ENCODE results near the gene DNMT3A. TPM values are rescaled to one million over a fixed set of nuclear protein-coding genes. Genes with fewer than 3 reads are reported as not detected.

Gene DNMT3A
- total and polyA plus RNA-seq, 2 of the 8 experiments (the other 6 are each of a cell fraction or from before 2014, with no cell fraction given): 33.6 to 178 TPM

DNA sequence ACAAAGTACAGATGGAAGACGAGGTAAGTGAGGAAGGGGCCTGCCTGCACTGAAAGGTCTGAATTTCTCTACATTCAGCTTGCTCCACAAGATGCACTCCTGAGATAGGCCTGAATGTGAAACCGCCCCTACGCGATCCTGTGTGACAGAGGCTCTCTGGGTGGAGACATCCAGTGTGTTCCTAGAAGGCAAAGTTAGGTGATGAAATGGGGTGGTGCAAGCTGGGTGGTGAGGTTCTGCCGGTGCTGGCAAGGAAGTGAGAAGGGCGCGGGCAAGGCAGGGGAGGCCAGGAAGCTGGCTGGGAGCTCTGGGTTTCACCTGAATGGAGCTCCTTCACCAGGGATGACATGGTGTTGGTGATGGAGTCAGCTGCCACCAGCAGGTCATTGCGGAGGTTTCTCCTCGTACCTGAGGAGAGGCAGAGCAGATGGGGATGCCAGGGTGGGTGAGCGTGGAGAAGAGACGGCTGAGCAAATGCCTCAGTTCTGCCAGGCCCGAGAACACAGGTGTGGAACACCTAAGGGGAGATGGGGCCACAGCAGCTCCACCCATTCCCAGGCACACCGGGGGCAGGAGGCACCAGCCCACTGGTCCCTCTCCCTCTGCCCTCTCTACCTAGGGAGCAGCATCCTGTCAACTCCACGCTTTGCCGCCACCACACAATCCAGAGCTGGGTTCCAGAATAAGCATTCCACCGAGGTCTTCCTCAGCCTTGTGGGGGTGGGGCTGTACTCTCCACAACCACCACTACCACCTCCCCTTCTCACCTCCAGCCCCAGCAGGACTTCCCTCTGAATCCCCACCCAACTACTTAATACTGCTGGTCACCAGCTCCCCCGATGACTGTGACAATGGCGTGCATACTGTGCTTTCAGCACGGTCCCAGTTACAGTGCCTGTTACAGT, 45.5 kb upstream of the DNMT3A start:
- Histone ChIP-seq H3K9me3 (ENCODE audit: insufficient read depth in 2 of 2, low read depth in 1 of 2, low read length in 1 of 2) (no peaks in the 10 kb centered on the region), H3K27me3 (replicated peaks in 1 of 4; ENCODE audit: control insufficient read depth in 3 of 4, extremely low read depth in 1 of 4, insufficient read depth in 3 of 4, low read length in 3 of 4) (no peaks in the 10 kb centered on the region), H4K20me1 (replicated peaks in 1 of 2; ENCODE audit: control insufficient read depth in 1 of 2, insufficient read depth in 2 of 2, low read length in 2 of 2) (no peaks in the 10 kb centered on the region), H3K23ac (ENCODE audit: insufficient read length) (no peak overlapping the region), H2BK5ac (ENCODE audit: low read depth, low read length) (no peak overlapping the region; the same call in 1 of the 2 replicates), H3K36me3 (ENCODE audit: control insufficient read depth in 2 of 4, insufficient read depth in 4 of 4, low read length in 3 of 4) (peaks cover 0 to 6% (median 0%) of the 10 kb centered on the region in 4 experiments; a peak in 2 of 8 replicates), H3K27ac (ENCODE audit: low read depth, low read length) (no peak overlapping the region), H3K4me3 (ENCODE audit: extremely low read depth in 1 of 4, insufficient read depth in 2 of 4, low read depth in 3 of 4, low read length in 4 of 4) (no peak overlapping the region), H3K9ac (replicated peaks in 1 of 4; ENCODE audit: extremely low read depth in 1 of 4, low read depth in 3 of 4, low read length in 3 of 4) (no peak overlapping the region), H3K14ac (ENCODE audit: insufficient read length) (no peak overlapping the region), H3K18ac (ENCODE audit: extremely low read depth, low read length) (no peak overlapping the region), H2BK12ac (ENCODE audit: low read depth, low read length) (no peak overlapping the region), H2BK120ac (replicated peaks; ENCODE audit: low read depth, low read length) (no peak overlapping the region), H3K56ac (replicated peaks; ENCODE audit: insufficient read length, low read depth, low read length) (no peak overlapping the region), H2AK5ac (ENCODE audit: low read depth, low read length) (no peak overlapping the region), H3K4me1 (replicated peaks in 1 of 4; ENCODE audit: control insufficient read depth in 3 of 4, insufficient read depth in 4 of 4, low read length in 3 of 4) (peaks cover 0 to 3% (median 0%) of the 10 kb centered on the region in 4 experiments; a peak in 1 of 7 replicates), H2BK15ac (ENCODE audit: low read length) (no peak overlapping the region), H3K4ac (replicated peaks; ENCODE audit: insufficient read length, low read depth, low read length) (no peak overlapping the region), H4K91ac (replicated peaks; ENCODE audit: insufficient read length, low read length) (no peak overlapping the region), H3K23me2 (ENCODE audit: low read depth, low read length) (no peaks in the 10 kb centered on the region), H3K79me2 (ENCODE audit: control insufficient read depth in 1 of 2, insufficient read depth in 2 of 2, low read length in 2 of 2) (no peaks in the 10 kb centered on the region), H4K5ac (ENCODE audit: insufficient read length, low read depth, low read length) (no peak overlapping the region), H3K4me2 (ENCODE audit: insufficient read depth in 1 of 2, low read depth in 2 of 2, low read length in 2 of 2) (no peak overlapping the region), H4K8ac (ENCODE audit: extremely low read depth, insufficient read depth, low read length) (no peak overlapping the region), H2AFZ (ENCODE audit: low read length) (no peak overlapping the region), H2BK20ac (ENCODE audit: low read length) (no peak overlapping the region), H3K79me1 (ENCODE audit: low read depth, low read length) (no peaks in the 10 kb centered on the region)
- FAIRE-seq (no peak), DNase-seq (ENCODE audit: low read depth in 1 of 2, low spot score in 2 of 2) (no peak)
- POLR2A ChIA-PET (ENCODE audit: partially characterized antibody): interaction anchor here (0.6 kb wide), 1 partner anchor 45 kb away, joined by 3 read pairs; no protein-coding TSS in a partner anchor
- WGBS, 2 experiments (ENCODE audit: extremely low coverage in 1 of 2, insufficient coverage in 1 of 2, insufficient read length in 1 of 2, insufficient replicate concordance in 2 of 2, low coverage in 1 of 2, low lambda C conversion rate in 2 of 2, missing lambda C conversion rate in 1 of 2): 92% methylated on average over 19 of the region's 19 CpGs; no CpG with 5 or more reads in 1 of the 2 experiments
- CTCF ChIA-PET (ENCODE audit: partially characterized antibody): interaction anchor here (0.9 to 6.6 kb wide), 9 partner anchors 9 to 110 kb away, joined by 3 to 39 read pairs (median 4); no protein-coding TSS in a partner anchor
- TF ChIP-seq RNF2 (IDR thresholded peaks at IDR 0.05; ENCODE audit: borderline replicate concordance, low read depth, low read length, missing control alignments, poor library complexity, severe bottlenecking): no peak
- no peak for TF ChIP-seq NRF1 (IDR thresholded peaks at IDR 0.05; ENCODE audit: low read depth, low read length)
- no peak for TF ChIP-seq JUN (IDR thresholded peaks at IDR 0.05; ENCODE audit: low read depth, low read length)
- no peak for TF ChIP-seq CTCF (IDR thresholded peaks at IDR 0.05; ENCODE audit: control extremely low read depth in 1 of 3, insufficient read depth in 1 of 3, low read depth in 1 of 3, low read length in 3 of 3)
- no peak for TF ChIP-seq RXRA (IDR thresholded peaks at IDR 0.05; ENCODE audit: insufficient read depth, low read depth, low read length)
- no peak for TF ChIP-seq EGR1 (IDR thresholded peaks at IDR 0.05; ENCODE audit: borderline replicate concordance, low read depth, low read length)
- no peak for TF ChIP-seq SAP30 (IDR thresholded peaks at IDR 0.05; ENCODE audit: insufficient read depth, insufficient replicate concordance, low read length)
